Islet of Langerhans (tissue), 1 donor: ENCODE data around the gene HOXC11.

Experiments used
- FAIRE-seq: peaks from one replicate; lab custom pipeline; 2011; peaks lifted over from hg19 to GRCh38; lab: Jason Lieb, UNC

Gene HOXC11

DNA sequence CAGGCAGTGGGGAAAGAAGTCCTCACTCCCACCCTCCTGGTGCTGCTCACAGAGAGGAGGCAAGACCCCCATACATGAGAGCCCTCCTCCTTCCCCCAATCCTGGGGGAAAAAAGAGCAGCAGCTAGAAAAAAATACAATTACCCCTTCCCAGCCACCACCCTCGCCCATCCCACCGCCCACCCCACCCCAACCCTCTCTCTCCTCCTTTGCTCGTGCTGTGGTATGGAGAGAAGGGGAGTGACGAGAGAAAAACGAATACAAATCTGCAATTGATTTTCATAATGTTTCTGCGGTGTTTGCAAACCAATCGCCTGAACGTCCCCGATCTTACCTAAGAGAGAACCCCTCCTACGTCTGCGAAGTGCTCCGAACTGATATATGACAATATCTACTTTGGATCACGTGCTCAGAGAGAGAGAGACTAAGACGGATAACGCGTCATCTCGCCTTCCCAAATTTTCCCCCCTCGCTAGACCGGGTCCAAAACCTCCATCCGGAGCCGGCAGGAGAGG lies at the start of gene HOXC11:
Gene HOXC11, plus strand, starts transcription at position 405 of the 514 bp plus-strand sequence. CDS start 116 bp downstream, outside the sequence.
- no peak for FAIRE-seq

DNA sequence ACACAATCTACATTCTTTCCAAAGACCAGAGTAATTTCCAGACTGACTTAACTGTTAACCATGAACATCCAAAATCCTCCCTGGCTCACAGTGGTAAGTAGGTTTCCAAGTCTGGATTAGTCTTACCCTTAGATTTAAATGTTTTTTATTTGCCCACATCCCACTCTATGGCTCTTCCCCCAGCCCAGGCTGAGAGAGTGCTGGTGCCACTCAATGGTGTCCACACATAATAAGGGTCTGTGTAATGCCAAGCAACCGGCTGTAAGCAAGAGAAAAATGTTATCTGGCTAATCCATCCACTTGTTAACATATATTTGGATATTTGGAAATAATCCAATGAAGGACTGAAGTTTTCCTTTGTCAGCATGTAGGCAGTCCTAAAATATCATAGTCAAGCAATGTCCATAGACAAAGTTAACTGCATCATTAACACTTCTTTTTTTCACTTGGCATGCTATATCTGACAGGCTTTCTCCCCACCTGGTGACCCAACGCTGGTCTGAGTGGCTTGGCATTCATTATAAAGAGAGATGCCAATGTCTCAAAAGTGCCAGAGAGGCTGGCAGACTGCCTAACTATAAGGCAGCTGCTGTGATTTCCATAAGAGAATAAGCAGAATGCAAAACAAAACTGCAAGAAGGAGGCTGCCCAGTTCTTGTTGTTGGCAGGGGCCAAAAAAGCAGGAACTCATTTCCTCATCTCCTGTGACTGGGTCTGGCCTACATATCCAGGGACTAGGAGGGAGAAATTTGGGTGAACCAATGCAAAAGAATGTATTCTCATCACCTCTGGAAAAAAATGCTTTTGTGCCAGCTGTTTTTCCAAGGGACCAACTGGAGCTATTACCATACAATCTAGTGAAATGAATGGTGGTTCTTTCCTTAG lies 48.2 kb upstream of the HOXC11 start:
- FAIRE-seq: no peak

DNA sequence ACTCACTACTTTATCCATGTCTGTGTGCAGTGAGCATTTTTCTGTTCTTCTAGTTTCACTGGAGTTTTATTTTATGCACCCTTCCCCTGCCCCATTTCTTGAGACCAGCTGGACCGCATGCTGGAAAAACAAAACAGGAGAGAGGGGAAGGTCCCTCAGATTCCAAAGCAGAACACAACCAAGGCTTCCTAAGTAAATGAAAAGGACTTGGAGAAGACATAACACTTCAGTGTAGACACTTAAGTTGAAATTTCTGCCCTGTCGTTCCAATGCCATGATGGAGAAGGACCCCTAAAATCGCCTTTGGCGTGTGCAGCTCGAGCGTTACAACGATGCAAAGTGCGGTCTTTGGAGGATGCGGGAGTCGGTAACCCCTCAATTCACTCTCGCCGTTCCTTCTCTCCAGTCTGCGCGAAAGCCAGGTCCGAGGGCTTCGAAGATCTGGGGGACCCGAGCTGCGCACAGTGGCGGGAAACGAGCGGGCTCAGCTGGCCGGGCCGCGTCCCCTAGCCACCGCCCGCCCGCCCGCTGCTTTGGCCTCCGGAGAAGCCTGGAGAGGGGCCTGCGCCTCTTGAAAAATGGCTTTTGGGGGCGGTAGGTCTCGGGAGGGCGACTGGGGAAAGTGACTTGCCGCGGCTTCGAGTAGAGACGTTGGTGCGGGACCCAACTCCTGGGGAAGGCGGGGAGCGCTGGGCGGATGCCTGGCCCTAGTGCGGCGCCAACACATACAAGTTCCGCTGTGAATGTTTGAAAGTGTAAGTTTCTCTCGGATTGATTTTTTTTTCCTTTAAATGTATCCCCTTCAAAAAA lies 45.5 kb upstream of the HOXC11 start:
- FAIRE-seq: no peak

DNA sequence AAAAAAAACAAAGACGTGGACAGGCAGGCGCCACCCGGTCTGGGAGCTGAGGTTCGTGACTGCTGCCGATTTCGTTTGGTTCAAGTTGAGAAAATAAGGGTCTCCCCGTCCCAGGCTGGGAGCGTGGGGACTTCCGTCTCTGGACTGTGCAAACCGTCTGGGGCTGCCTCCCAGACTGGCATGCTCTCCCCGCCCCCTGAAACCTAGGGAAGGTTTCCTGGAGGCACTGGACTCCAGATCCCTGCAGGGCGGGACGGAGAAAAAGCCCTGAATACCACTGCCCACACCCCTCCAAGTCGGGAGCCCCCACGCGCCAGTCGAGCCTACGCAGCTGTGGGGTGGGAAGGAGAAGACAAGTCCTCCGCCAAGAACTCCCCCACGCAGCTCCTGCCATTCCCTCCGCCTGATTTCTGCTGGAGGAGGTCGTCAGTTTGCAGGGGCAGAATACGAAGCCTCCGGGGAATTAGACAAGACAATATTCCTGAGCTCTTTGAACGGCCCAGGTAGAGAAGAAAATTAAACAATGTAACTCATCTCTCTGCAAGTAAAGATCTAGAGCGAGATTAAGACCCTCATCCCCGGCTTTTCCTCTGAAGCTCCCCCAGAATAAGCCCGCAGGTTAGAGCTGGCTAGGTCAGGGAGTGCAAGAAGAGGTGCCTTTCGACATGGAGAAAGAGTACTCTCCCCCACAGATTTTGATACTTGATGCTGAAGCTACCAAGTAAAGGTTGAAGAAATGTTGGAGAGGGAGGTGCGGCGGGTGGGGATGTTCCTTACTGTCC lies 44.7 kb upstream of the HOXC11 start:
- FAIRE-seq: no peak

DNA sequence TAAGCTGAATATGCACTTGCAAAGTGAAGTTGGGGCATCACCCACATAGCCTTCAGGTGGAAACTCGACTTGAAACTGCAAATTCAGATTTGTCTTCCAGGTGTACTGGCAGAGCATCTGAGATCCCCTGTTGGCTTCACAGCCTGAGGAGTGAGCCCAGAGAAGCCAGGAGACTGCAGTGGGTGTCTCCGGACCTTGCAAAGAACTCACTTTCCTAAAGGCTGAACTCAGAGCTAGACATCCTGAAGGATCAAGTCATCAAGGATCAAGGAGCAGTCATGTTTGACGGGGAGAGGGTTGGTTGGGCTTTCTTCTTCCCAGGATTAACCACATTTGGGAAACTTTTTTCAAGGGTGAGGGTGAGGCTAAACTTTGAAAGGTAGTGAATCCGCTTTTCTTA lies 43.4 kb upstream of the HOXC11 start:
- no peak for FAIRE-seq

GRCh38 chr12:53930591-53931255 lies 42.2 kb upstream of the HOXC11 start:
- no peak for FAIRE-seq

GRCh38 chr12:53931844-53932581 lies 40.9 kb upstream of the HOXC11 start:
- FAIRE-seq: no peak

DNA sequence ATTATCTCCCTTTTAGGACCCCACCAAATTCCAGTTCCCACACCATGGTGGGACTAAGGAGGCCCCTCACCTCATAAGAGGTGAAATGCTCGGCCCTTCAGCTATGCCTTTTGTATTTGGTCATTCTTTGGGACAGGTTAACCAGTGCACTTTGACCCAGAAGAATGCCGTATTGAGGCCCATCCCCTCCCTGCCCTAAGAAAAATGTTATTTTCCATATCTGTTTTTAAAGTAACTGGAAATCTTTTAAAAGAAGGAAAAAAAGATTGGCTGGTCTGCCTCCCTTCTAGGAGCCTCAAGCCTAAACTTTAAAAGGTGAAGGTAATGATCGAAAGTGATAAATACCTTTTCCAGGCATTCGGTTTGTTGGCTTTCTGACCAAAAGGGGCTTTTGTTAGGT lies 40.0 kb upstream of the HOXC11 start:
- FAIRE-seq: no peak

DNA sequence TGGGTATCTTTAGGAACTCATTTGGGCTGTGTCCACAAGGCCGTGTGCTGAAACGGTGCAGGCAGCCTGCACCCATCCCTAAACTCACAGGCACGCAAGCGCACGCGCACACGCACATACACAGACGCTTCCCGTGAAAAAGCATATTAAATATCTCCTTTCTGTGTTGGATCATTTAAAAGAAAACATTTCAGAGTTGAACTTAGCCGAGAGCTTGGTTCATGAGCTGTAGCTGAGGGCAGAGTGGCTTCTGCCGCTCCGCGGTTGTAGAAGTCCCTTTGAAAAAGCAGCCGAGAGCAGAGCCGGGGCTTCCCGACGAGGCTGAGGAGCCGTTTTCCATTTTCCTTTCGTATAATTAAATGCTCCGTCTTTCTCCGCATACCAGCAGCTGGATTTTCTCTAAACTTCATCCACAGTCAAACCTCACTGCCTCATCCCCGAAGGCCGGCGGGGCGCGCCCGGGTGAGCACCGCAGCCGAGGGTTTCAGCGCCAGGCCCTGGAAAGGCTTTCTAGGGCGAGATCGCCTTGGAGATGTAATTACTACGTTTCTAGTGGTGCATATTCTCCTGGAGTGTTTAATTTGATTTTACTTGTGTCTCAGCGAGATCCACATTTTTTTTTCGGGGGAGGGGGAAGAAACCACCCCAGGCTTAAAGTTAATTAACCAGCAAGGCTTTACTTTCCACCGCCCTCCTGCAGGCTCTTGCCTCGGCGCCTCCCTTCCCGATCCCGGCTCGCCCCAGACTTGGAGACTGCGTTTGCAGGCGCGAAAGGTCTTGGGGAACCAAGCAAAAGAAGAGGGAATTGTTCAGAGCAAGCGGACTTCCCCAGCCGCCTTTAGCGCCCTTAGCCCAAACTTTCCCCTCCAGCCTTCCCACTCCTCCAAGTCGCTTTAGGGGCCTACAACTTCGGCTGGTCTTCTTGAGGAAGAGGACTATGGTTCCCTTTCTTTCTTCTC lies 37.3 kb upstream of the HOXC11 start:
- FAIRE-seq: no peak

DNA sequence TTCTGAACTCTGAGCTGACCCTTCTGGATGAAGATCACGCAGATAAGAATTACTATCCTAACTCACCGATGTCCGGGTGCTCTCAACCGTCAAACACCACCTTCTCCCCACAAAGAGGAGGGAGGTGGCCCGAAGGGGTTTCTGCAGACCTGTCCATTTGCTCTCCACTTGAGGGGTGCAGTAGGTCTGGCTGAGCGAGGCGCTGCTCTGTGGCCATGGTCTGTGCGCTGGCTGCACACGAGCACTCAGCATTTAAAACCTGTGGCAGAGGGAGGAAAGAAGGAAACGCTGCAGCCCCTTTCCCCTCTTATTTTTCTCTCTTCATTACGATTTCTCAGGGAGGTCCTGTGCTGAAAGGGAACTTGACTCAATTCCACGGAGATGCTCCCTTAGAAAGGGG lies 35.8 kb upstream of the HOXC11 start:
- no peak for FAIRE-seq

GRCh38 chr12:53937596-53938325 lies 35.2 kb upstream of the HOXC11 start:
- no peak for FAIRE-seq

GRCh38 chr12:53938326-53939140 lies 34.4 kb upstream of the HOXC11 start, which contains the start of gene HOXC13:
Gene HOXC13, plus strand, starts transcription at chr12:53938831. Its CDS starts 76 bp downstream, at chr12:53938907.
- FAIRE-seq: no peak

GRCh38 chr12:53939141-53940108 lies 33.5 kb upstream of the HOXC11 start:
- FAIRE-seq: no peak

DNA sequence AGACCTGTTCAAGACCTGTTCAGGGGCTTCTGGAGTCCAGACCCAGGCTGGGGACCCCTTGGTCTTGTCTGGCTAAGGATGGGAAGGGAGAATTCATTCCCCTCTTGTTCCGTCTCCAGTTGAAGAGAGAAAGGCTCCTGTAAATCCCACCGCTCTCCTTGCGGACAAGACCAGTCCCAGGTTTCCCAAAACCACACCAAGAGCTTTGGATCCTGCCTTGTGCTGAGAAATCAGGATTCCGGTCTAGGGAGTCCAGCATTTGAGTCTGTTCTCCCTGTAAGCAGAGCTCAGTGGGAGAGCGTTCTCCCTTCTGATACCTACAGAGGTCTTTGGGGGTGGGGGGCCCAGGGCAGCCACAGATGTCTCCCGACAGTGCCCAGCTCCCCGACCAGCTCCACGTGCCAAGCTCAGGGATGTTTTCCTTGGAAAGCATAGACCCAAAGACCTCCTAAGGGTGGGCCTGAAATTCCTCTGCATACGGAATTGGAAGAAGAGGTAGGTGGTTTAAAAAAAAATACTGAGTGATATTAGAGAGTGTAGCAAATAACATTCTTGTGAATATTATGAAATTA lies 32.4 kb upstream of the HOXC11 start:
- FAIRE-seq: no peak

DNA sequence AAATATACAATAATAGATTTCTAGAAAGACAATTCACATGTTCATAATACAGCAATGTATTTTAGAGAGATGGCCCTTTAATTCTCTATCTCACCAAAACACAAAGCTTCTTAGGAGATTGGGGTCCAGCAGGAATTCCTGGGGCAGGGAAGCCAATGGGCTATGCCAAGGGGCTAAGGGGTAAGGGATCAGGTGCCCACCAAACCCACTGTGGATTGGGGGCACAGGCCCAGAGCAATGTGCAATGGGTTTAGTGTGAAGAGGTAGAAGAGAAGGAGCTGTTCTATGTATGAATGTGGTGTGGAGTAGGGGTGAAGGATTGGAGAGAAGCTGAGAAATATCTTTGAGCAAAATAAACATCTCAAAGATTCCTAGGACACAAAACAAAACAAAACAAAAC lies 31.7 kb upstream of the HOXC11 start:
- FAIRE-seq: no peak

DNA sequence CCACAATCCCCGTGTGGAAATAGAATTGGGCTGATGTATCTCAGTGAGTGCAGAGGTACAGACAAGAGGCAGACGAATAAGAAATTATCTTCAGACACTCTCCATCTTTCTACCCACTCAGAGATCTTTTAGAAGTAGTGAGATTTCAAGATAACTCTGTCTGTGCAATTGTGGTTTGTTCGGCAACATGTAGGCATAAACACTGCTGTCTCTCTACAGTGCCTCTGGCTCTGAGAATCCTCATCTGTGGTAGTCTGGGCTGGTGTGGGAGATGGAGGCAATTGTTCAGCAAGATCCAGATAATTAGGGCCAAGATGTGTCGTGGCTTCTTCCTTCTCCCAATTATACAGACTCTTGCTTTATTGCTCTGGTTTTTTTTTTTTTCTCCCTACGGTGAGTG lies 31.2 kb upstream of the HOXC11 start:
- no peak for FAIRE-seq
